GM18517 (cell line): Measurements from ENCODE around the gene HCFC1R1.

ENCODE experiments used
- ATAC-seq: cut with Tn5 transposase; IDR thresholded peaks from one replicate; pipeline ENCODE4 v1.9.1; 2021; ENCODE audit warnings: mild to moderate bottlenecking, moderate library complexity; ENCODE audit not compliant: unreplicated experiment

The HCFC1R1 gene

GRCh38 chr16:3035972-3036725 is 12.4 kb upstream of the HCFC1R1 start:
- no peak for ATAC-seq

- no peak for ATAC-seq
Observed at GRCh38 chr16:3035289-3035971, 11.7 kb upstream of the HCFC1R1 start.

- no peak for ATAC-seq
Observed at GRCh38 chr16:3032624-3033023, 8.9 kb upstream of the HCFC1R1 start.

- no peak for ATAC-seq
Observed at GRCh38 chr16:3030222-3031212, 6.8 kb upstream of the HCFC1R1 start.

GRCh38 chr16:3029491-3030221 is 5.9 kb upstream of the HCFC1R1 start:
- no peak for ATAC-seq

- ATAC-seq: no peak
Observed at GRCh38 chr16:3028716-3029319, 5.1 kb upstream of the HCFC1R1 start.

GRCh38 chr16:3027983-3028715 is 4.4 kb upstream of the HCFC1R1 start:
- ATAC-seq: no peak

- ATAC-seq: no peak
Observed at GRCh38 chr16:3027489-3027795, 3.7 kb upstream of the HCFC1R1 start.

- ATAC-seq: no peak
Observed at GRCh38 chr16:3026609-3027488, 3.1 kb upstream of the HCFC1R1 start.

- no peak for ATAC-seq
Observed at GRCh38 chr16:3026003-3026378, 2.2 kb upstream of the HCFC1R1 start.

GRCh38 chr16:3025032-3026002 is 1.6 kb upstream of the HCFC1R1 start:
- ATAC-seq: no peak

- ATAC-seq: no peak
Observed at GRCh38 chr16:3023415-3023668, 400 bp downstream of the HCFC1R1 start.

GRCh38 chr16:3022684-3023414 is 893 bp downstream of the HCFC1R1 start:
- ATAC-seq: no peak

- ATAC-seq: no peak
Observed at GRCh38 chr16:3022208-3022683, 1.5 kb downstream of the HCFC1R1 start.

GRCh38 chr16:3021449-3022207 is 2.1 kb downstream of the HCFC1R1 start:
- no peak for ATAC-seq
